HG03378 (cell line): ENCODE measurements around the gene IDUA.

Experiments
- ATAC-seq: cut with Tn5 transposase; IDR thresholded peaks from one replicate; pipeline ENCODE4 v1.9.1; 2021; ENCODE audit warnings: mild to moderate bottlenecking, moderate library complexity; ENCODE audit not compliant: unreplicated experiment

The IDUA gene

GRCh38 chr4:985123-985830 is 1.6 kb upstream of the IDUA start:
- ATAC-seq, result no peak

DNA sequence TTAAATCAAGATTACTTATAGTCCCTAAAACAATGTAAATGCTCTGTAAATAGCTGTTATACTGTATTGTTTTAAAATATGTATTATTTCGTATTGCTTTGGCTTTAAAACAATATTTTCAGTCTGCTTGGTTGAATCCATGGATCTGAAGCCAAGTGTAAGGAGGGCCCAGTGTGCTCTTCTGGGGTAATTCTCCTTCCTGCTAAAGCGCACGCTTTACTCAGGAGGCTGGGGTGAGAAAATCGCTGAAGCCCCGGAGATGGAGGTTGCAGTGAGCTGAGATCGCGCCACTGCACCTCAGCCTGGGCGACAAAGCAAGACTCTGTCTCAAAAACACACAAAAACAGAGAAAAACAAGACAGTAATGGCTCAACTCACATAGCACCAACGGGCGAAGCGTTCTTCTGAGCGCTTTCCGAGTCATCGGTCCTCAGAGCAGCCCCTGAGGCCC is 391 bp upstream of the IDUA start:
- no peak for ATAC-seq

DNA sequence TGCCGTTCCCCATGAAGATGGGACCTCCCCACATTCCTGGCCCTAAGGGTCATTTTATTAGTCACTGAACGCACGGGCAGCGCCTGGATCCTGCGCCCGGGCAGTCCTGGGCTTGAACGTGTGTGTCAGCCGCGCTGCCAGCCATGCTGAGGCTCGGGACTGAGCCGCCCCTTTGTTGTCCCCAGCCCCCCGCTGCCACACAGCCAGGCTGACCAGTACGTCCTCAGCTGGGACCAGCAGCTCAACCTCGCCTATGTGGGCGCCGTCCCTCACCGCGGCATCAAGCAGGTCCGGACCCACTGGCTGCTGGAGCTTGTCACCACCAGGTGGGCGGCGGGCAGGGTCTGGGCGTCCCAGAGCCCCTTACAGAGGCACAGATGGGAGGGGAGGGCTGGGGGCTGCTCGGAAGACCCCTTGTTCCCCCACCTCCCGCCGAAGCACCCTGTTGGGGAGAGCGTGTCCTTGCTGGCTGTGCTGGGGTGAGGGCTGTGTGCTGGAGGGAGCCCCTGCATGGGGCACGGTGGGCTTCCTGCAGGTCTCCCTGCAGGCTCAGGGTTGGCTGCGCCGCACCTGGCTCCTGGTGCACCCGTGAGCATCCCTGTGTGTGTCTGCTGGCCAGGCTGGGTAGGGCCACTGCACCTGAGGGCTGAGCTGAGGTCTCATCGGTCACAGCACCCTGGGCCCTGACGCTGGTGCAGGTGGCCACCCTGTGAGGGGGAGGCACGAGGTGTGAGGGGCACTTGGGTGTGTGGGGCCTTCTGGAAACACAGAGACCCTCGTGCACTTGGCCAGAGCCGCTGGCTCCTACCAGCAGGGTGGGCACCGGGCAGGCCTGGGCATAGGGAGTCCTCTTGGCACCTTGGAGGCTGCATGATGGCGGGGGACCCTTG is 1.0 kb downstream of the IDUA start:
- ATAC-seq, result no peak

GRCh38 chr4:988726-989721 is 2.2 kb downstream of the IDUA start:
- no peak for ATAC-seq

GRCh38 chr4:989722-990471 is 3.1 kb downstream of the IDUA start:
- no peak for ATAC-seq

DNA sequence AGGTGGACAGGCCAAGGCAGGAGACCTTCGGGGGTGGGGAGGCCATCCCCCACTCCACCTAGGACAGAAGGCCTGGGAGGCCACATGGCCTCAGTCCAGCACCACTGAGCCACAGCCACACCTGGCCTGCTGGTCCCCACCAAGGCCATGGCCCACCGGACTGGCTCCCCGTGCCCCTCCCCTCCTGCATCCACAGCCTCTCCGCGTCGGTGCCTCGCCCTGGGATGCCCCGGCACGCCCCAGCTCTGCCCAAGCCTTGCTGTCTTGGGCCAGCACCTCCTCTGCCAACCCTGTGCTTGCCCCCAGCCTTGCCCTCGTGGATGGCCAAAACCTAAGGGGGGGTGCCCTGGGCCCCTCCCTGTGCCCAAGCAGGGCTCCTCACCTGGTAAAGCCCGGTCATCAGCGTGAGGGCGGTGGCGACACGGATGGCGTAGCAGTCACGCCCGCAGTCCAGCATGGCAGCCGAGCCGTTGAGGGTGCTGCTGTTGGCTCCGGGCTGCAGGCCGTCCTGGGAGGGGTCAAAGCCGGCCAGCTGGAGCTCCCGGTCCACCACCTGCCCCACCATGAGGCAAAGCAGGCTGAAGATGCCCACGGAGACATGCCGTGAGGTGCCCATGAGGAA is 4.0 kb downstream of the IDUA start:
- ATAC-seq, result no peak

DNA sequence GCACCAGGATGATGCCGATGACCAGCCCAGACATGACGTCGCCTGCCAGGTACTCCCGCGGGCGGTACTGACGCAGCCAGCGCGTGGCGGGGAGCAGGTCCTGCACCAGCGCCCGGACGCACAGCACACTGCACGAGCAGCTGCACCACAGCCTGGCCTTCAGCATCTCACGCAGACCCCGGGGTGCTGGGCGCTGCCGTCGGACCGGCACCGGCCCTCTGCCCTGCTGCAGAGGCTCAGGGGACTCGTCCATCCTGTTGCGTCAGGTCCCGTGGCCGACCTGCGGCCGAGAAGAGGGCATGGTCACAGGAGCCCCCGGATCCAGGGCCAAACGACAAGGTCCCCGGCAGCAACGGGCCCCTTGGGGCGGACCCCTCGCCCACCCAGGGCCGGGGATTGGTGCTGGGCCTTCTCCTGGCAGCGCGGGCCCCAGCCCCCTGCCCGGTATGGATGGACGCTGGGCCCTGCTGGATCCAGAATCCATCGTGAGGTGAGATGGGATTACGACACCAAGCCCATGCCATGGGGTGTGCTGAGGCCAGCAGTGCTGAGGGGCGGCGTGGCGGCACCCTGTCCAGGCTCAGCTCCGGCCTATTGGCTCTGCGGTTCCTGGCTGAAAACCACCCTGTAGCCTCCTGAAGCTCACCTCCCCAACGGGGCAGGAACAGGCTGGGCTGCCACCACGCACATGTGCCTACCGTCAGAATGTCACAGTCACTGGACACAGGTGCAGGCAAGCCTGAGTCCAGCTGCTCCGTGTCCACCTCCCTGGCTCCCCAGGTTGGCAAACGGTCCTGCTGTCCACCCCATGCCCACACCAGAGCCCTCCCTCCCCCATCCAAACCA is 4.8 kb downstream of the IDUA start:
- ATAC-seq, result no peak

- ATAC-seq, result no peak
Observed at GRCh38 chr4:992297-993110, 5.7 kb downstream of the IDUA start.

DNA sequence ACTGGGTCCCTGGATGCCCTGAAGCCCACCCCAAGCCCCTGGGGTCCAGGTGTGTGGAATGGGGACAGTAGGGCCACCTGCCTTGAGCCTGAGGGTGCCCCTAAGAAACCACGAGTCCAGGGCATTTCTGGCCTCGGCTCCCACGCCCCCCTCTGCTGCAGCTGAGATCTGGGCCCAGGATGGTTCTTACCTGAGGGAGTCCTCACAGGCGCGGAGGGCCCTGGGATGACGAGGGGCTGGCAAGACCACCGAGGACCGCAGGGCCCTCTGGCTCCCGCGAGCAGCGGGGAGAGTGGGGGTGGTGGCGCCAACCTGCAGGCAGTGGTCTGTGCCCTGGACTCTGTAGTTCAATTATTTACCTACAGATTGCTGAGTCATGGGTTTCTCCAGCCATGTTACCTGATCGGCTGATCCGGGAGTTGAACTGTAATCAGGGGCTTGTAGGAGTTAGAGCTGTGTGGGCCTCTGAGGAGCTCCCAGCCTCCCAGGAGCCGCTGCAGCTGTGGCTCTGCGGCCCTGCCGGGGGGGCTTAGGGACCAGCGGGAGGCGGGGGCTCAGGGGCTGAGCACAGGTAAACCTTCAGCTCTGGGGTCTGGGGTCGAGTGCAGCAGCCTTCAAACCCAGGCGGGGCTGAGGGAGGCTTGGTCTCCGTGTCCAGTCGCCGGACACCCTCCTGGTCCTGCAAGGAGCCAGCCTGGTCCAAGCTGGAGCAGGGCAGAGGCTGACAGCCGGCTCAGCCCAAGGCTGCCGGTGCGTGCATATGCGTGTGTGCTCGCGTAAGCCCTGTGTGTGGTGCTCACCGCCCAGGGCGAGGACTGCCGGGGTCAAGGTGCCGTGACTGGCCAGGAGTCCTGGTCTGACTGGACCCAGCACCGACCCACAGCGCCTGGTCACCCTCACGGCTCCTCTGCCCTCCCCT is 6.5 kb downstream of the IDUA start, which contains the start of gene SLC26A1:
TSS of gene SLC26A1 (minus strand) at position 294 of the 919 bp plus-strand sequence. CDS start 1,701 bp downstream, outside the sequence.
- ATAC-seq, result no peak

DNA sequence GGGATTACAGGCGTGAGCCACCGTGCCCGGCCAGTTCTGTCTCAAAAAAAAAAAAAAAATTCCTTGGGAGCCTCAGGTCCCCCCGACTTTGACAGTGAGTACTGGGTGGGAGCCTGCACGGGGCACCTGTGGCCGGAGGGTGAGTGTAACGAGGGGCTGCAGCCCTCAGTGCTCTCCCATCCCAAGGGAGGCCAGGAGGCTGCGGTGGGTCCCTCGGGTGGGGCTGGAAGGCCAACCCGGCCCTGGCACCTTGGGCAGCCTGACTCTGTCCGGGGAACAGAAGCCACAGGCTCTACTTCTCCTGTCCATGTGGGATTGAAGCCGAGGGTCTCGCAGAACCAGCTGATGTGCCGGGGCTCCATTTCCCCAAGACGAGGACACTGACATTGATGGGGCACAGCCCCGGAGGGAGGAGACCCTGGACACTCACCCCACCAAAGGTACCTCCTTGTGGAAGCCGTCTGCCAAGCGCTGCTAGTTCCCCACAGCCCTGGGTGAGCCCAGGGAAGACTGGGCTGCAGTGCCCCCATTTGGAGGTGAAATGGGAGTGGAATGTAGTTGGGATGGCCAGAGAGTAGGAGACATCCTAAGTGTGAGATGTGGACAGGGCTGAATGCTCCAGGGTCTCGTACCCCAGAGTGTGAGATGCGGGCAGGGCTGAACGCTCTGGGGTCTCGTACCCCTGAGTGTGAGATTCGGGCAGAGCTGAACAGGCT is 8.6 kb downstream of the IDUA start:
- no peak for ATAC-seq

GRCh38 chr4:996030-996996 is 9.5 kb downstream of the IDUA start:
- ATAC-seq, result no peak

DNA sequence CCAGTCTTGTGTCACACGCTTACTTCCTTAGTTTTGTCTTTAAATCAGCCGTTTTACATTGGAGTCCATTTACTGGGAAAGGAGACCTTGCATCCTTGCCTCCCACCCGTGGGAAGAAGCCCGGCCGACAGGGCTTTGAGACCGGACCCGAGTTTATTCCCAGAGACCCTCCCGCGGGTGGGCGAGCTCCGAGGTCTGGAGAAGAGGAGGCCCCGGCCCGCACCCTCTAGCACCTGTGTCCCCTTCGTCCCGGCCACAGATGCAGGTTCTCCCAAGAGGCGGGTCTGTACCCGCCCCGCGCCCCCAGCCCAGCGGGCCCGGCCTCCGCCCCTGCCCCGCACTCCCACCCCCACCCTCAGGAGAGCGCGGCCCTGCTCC is 10.1 kb downstream of the IDUA start:
- ATAC-seq, result no peak

GRCh38 chr4:997375-998071 is 10.7 kb downstream of the IDUA start:
- ATAC-seq, result no peak

DNA sequence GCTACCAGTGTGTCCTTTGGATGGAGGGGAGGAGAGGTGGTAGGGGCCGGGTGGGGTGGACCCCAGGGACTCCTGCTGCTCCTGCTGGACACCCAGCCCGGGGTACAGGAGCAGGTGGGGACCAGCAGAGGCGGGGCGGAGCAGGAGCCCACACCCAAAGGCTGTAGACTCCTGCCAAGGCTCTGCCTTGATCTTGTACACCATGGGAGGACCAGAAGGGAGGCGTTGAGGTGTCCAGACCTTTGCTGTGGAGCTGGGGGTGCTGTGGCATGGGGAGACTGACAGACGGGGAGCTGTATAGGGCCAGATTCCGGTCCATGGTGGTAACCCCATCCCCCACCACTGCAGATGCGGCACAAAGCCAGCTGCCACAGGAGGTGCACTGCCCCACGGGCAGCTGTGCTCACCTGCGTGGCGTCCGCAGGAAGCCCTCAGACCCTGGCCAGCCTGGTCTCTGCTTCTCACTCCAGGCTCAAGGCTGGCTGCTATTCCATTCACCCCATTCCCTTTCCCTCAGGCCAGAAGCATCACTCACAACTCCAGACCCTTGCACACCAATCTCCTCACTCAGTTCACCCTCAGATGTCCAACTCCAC is 11.3 kb downstream of the IDUA start:
- ATAC-seq, result no peak
